GOT3 (cell line): ENCODE data around the gene CDR2L.
"Not testable (repeated sequence)": the region's sequence is repeated elsewhere in the genome, so short reads cannot be mapped to it uniquely, and the experiment has no call there.

Experiments
- DNase-seq: peaks from one replicate; lab custom pipeline; 2025; ENCODE audit warnings: mixed read lengths; lab: John Stamatoyannopoulos, UW

CDR2L gene

DNA sequence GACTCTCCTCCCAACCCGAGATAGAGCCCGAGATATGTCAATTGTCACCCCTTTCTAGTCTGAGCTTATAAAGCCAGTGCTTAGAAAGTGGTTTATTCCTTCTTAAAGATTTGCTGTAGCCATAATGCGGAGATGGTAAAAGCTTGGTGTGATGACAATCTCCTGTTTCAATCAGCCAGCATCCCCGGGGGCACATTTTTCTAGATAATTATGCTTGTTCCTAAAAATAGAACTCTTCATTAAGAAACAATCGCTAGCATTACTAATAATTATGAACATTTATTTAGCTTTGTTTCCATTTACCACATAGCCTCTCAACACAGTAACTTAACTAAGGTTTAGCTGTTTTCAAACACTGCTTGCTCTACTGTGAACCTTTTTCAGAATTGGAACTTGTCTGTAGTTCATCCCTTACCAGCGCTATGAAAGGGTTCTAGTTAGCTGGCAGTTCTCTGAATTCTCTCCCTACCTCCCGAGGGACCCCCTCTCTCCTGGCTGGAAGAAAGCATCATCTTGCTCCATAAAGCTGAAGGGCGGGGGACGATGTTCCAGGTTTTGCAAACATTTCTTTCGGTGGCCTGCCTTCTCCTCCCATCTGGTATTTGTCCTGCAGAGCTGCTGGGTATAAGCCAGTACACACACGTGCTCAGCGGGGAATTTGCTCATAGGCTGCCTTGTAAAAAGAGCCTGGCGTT is 24.1 kb downstream of the CDR2L start:
- no peak for DNase-seq

DNA sequence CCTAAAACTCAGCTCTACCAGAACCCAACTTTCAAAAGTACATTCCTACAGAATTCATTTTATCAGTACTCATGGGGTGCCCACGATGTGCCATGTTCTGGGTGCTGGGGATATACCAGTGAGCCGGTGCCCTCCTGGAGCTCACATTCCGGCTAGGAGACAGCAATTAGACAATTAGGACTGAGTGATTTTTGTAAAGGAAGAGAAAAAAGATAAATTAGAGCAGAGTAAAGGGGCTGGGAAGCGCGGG is 24.6 kb downstream of the CDR2L start:
- DNase-seq: no peak

DNA sequence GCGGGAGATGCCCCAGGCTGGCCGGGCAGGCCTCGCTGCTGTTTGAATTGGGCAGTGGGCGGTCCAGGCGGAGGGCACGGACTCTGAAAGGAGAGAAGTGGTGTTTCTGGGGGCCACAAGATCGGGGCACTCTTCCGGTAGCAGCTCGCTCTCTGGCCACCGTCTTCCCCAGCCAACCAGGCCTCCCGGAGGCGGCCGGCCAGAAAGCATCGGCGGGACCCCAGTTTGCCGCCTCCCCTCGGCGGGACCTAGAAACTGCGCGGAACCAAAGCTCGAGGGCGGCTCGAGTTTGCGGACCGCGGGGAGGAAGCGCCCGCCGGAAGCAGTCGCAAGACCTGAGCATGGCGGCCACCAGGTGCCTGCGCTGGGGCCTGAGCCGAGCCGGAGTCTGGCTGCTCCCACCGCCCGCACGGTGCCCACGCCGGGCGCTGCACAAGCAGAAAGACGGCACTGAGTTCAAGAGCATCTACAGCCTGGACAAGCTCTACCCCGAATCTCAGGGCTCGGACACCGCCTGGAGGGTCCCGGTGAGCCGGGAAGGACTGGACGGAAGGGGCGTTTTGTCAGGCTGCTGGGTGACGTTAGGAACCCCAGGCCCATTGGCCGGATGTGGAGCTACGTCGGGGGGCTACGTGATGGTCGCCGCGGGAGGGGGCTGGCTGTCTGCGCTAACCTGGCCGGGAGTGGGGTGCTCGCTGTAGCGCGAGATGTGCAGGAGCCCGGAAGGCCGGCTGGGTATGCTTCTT is 25.1 kb downstream of the CDR2L start, which contains the start of gene MRPL58:
Gene MRPL58 (plus strand): TSS at position 325 of the 746 bp plus-strand sequence. CDS start 17 bp downstream, at position 342.
- DNase-seq: peak; percentile 59

DNA sequence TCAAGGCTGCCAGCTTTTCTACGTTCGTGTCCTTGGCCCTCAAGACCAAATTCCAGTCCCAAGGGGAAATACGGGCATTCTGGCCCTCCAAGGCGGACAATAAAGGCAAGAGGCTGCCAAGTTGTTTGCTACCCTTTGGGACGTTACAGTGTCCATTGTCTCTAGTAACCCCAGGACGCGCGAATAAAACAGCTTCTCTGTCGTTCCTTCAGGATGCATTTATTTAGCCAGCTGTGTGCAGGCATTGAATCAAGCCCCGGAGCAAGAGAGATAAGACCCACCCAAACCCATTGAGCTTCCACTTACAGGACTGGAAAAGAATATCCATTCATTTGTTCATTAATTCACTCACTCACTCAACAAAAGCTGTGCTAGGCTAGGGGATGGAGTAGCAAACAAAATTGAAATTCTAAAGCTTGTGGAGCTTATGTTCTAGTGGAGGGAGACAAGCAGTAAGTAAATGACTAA is 25.7 kb downstream of the CDR2L start:
- no peak for DNase-seq

DNA sequence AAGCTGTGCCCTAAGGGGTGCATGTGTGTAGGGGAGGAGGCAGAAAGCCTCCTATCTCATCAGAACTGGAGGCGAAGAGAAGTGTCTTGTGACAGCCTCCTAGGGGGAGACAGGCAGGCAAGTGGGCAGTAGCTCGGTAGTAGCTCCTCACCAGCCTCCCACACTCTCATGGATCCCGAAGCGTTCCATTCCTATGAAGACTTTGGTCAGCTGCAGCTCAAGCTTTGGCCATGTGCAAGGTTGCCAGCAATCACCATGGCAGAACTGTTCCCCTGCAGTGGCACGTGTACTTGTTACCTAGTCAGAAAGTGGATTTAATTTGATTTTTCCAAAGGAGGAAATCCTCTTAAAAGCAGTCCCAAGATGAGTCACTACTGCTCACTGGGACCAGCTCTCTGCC is 31.7 kb downstream of the CDR2L start:
- DNase-seq: no peak

DNA sequence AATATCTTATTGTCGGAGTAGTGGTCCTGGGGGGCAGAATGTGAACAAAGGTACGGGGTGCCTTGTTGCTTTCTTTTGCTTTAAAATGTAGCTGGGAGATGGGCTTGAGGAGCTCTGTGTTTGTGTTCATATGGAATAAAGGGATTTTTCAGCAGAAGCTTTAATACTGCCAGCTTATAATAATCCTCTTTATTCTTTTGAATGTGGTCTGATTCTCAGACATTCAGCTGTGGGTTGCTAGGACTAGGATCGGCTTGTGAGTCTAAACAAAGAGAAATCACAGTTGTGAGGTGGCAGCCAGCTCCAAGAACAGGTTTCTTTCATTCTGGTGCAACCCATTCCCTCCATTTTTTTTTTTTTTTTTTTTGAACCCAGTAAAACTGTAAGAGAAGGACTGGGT is 32.3 kb downstream of the CDR2L start:
- DNase-seq: no peak

DNA sequence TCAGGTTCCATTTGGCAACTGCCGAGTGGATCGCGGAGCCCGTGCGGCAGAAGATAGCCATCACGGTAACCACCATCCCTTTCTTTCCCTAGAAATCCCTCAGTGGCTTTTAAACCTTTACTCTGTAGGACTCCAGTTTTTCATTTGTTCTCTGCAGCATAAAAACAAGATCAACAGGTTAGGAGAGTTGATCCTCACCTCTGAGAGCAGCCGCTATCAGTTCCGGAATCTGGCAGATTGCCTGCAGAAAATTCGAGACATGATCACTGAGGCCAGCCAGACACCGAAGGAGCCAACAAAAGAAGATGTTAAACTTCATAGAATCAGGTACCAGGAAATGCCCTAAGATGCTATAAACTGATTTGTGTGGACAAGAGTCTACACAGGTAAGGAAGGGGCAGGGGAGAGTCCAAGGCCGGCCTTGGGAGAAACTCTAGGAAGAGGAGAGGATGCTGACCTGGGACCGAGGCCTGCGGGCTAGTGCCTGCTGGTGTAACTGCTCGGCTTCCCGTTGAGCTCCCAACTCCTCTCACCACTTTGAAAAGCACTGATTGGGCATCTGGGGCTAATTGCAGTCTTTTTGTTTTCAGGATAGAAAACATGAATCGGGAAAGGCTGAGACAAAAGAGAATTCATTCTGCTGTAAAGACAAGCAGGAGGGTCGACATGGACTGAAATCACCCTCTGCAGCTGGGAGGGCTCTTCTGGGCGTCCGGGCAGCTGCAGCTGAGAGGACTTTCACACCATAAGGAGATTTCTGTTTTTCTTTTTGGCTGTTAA is 33.1 kb downstream of the CDR2L start:
- DNase-seq: no peak

DNA sequence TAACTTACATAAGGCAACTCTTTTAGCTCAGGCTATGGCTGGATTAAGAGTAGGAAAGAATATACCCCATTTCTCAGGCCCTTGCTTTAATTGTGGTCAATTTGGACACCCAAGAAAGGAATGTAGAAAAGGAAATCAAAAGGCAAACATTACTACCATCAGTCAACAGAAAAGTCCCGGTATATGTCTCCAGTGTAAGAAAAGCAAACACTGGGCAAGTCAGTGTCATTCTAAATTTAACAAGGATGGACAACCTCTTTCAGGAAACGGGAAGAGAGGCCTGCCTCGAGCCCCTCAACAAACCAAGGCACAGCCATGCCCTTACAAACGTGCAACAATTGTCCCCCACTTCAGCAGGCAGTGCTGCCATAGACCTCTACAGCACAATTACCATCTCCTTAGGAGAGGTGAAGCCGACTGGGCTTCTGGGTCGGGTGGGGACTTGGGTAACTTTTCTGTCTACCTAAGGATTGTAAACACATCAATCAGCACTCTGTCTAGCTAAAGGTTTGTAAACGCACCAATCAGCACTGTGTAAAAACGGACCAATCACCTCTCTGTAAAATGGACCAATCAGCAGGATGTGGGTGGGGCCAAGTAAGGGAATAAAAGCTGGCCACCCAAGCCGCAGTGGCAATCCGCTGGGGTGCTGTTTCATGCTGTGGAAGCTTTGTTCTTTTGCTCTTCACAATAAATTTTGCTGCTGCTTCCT is 37.4 kb downstream of the CDR2L start:
- DNase-seq: no peak

DNA sequence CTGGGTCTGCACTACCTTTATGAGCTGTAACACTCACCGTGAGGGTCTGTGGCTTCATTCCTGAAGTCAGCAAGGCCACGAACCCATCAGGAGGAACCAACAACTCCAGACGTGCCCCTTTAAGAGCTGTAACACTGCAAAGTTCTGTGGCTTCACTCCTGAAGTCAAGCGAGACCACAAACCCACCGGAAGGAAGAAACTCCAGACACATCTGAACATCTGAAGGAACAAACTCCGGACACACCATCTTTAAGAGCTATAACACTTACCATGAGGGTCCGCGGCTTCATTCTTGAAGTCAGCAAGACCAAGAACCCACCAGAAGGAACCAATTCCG is 37.9 kb downstream of the CDR2L start:
- not testable (repeated sequence) for DNase-seq

DNA sequence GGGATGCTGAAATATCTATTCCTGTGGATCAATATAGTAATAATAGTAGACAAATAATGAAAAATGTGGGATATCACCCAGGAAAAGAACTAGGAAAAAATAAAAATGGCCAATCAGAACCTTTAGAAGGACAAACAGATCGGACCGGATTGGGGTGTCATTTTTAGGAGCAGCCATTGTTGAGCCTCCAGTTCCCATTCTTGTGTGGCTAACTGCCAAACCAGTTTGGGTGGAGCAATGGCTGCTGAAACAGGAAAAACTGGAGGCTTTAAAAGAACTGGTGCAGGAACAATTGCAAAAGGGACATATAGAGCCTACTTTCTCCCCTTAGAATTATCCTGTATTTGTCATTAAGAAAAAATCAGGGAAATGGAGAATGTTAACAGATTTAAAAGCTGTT is 39.2 kb downstream of the CDR2L start:
- DNase-seq: not testable (repeated sequence)

DNA sequence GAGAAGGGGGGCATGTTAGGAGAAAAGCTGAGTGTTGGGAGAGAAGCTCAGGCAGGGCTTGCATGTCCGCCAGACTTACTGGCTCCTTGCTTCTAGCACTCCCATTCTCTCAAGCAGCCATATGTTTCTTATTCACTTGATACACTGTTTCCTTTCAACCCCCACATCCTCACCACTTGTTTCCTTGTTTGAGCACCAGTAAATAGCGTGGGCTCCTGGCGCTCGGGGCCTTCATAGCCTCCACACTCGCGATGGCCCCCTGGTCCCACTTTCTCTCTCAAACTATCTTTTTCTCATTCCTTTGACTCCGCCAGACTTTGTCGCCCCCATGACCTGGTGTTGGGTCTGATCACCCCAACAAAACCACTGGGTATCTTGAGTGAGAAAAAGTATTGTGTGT is 42.7 kb downstream of the CDR2L start:
- DNase-seq: no peak

DNA sequence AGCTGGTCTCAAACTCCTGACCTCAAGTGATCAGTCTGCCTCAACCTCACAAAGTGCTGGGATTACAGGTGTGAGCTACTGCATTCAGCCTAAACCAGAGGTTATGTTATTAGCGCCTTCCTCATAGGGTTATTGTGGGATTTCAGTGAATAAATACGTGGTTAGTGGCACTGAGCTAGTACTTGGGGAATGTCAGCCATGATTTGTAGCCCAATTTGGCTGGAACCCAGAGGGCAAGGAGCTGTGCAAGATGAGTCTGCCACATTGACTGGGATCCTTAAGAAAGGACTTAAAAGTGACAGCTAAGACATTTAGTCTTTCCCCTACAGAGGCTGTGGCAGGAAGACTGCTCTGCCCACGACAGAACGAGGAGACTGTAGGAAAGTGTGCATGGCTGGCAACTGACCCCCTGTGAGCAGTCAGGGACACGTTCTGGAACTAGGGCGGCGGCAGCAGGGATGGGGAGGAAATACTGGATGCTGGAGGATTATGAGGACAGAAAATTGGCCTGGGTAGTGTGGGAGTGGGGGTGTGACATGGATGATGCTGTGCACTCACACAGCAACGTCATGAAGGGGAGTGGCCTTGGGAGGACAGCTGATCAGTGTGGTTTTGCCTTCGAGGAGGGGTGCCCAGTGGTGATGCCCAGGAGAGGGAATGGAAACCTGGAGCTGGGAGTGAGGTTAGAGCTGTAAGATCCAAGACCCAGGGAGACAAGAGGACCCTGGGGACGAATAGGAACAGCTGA is 44.7 kb downstream of the CDR2L start:
- peak; percentile 37 for DNase-seq

DNA sequence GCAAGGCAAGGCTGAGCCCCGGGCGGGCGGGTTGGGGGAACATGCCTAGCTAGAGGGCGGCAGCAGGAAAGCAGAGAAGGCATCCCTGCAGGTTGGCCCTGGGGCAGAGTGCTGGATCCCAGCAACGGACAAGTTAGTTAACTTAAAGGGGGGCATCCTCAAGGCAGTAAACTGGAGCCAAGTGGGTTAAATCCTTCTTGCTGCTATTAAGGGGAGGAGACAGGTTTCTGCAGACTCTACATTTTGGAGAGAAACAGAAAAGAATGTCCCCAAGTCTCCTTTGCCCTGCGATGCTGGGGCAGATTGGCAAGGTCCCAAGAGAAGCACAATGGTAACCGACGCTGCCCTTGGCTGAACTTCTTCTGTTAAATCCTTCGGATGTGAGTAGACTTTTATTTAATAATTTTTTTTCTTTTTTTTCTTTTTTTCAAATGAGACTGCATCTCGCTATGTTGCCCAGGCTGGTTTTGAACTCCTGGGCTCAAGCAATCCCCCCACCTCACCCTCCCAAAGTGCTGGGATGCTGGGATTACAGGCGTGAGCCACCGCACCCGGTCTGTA is 45.4 kb downstream of the CDR2L start:
- DNase-seq: no peak

DNA sequence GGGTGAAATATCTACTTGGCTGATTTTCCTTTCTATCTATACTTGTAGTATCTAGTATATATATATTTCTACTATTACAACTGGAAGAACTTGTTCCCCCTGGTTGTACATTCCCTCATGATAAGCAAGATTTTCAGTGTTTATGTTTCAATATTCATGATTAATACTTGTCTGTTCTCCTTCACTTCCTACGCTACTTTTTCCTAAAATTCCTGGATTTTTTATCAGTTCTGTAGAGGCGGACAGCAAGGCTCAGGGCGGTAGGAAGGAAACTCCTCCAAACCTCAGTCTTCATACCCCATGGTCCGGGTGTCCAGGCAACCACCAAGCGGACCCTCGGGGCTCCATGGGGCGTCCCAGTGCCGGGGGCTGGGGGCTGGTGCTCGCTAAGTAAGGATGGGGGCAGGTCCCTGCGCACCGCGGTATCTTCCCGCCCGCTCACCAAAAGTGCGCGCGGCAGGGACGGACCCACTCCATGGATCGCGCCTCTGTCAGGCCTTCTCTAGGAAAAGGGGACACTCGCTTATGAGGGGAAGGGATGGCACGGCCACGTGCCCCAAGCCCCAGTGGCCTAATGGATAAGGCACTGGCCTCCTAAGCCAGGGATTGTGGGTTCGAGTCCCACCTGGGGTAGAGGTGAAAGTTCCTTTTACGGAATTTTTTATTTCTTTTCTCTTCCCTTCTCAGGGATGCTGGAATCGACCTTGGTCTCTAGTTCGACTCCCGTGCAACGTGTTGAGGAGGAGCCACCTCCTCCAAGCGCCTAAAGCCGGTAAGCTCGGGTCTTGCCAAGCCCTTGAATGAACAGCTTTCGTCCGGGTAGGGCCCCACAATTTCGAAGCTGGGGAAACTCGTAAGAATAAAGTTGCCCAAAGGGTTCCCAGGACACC is 46.2 kb downstream of the CDR2L start:
- peak; percentile 92 for DNase-seq

DNA sequence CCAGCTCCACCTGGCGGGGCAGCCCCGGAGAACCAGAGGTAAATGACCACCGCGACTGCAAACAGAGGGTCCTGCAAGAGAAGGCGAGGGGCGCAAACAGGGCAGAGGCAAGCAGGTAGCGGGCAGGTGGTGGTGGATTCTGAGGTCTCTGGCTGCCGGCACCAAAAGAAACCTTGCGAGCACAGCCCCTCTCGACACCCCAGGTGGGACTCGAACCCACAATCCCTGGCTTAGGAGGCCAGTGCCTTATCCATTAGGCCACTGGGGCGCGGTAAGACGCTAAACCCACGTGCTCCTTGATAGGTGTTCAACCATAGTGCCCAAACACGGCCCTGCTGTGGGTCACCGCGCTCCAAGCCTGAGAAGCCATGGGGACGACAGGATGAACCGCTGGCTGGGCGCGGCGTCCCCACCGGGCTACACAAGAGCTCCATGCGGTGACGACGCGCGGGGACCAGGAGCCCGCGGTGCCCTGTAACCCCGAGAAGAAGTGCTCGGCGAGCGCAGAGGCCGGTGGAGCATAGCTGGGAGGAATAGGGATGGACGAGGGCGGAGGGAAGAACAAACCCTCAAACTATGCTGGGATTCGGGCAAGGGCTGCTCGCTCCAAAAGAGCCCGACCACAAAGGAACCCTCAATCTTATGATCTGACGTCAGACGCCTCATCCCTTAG is 46.9 kb downstream of the CDR2L start:
- DNase-seq: peak; percentile 79

DNA sequence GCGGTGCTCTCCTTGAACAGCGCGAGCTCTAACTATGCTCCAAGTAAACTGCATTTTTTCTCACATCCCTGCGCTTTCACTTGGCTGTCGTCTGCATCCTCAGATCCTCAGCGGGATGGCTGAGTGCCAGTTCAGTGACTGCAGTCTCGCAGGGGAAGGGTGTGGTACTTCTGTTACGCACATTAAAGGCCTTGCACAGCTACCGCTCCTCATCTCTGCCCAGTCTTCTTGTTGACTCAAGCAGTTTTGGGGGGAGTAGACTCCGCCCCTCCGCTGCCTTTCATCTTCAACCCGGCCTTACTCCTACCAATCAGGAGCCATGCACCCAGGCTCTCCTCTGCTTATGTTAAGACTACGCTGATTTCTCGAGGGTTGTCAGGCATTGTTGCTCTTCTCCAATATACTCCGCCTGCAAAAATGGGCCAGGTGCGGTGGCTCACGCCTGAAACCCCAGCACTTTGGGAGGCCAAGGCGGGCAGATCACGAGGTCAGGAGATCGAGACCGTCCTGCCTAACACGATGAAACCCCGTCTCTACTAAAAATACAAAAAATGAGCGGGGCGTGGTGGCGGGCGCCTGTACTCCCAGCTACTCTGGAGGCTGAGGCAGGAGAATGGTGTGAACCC is 49.3 kb downstream of the CDR2L start:
- DNase-seq: peak; percentile 12

DNA sequence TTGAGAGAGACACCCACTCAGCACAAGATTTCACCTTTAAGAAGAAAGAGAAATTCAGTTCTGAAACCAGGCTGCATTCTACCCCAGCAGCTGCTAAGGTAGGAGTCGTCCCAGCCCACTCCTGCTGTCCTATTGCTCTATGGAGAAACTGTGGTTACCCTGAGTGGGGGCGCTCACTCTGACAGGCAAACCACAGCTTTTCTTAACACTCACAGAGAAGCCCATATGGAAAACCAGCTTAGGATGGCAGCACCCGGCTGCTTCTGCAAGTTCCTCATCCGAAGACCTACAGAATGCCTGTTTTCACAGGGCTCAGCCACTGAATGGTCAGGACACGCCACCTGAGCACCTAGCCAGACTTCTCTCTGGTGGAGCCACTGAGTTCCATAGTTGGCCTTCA is 51.8 kb downstream of the CDR2L start:
- DNase-seq: no peak

DNA sequence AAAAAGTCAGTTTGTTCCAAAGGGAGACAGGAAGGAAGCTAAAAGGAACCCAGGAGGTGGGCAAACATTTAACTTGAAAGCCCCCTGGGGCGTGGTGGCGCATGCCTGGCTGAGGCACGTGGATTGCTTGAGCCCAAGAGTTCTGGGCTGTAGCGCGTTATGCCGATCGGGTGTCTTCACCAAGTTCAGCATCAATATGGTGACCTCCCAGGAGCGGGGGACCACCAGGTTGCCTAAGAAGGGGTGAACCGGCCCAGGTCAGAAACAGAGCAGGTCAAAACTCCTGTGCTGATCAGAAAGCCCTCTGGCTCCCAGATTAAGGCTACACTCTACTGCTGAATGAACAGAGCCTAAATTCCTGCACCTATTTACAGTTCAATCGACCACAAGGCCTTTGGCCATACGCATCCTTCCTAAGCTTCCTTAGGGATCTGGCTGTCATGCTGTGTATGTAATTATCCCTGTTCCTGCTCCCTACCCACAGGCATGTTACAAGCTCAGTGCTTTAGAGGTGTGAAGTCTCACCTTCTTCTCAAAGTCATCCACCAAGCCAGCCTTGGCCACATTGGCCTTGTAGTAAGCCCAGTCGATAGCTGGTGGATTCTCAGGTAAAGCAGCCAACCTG is 54.3 kb downstream of the CDR2L start:
- DNase-seq: no peak

DNA sequence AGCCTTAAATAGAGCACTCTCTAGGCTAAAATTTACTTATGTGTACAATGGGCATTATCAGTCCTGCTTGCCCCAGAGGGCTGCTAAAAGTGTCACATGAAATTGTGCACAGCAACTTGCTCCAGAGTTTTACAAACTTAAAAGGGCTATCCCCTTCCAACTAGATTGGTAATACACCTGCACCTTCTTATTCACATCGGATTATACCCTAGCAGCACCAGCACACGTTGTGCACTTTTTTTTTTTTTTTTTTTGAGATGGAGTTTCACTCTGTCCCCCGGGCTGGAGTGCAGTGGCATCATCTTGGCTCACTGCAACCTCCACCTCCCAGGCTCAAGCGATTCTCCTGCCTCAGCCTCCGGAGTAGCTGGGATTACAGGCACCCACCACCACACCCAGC is 56.4 kb downstream of the CDR2L start:
- not testable (repeated sequence) for DNase-seq
